SH-SY5Y (cell line): ENCODE results near the gene SP140L.

Experiments used
- GATA2 ChIP-seq: IDR thresholded peaks from 2 replicates; pipeline ENCODE4 v1.6.1; 2011; ENCODE audit warnings: mild to moderate bottlenecking, low read depth, low read length
- GATA3 ChIP-seq: IDR thresholded peaks from 2 replicates; pipeline ENCODE4 v1.6.1; 2011; ENCODE audit warnings: low read depth, mild to moderate bottlenecking, low read length, moderate library complexity

- TF ChIP-seq GATA2 (no peak), GATA3 (no peak)
Measured at GRCh38 chr2:230408244-230408842, 81.3 kb downstream of the SP140L start.
